C4-2B (cell line): ENCODE measurements around the gene PNLDC1.
"Not testable (repeated sequence)": the region's sequence is repeated elsewhere in the genome, so short reads cannot be mapped to it uniquely, and the experiment has no call there.

Experiments
- H3K27ac ChIP-seq: fragments of 450-650 bp; 2 replicates; pipeline ENCODE4 v1.5.1; 2017
- CTCF ChIP-seq: fragments of 450-650 bp; conservative IDR thresholded peaks from 2 replicates; pipeline ENCODE4 v1.5.1; 2017; ENCODE audit warnings: mild to moderate bottlenecking
- ZFX ChIP-seq: fragments of 450-650 bp; IDR thresholded peaks from 2 replicates; pipeline ENCODE4 v1.6.1; 2017

Gene PNLDC1

GRCh38 chr6:159788753-159789376 lies 11.2 kb upstream of the PNLDC1 start:
- TF ChIP-seq ZFX: no peak

GRCh38 chr6:159789377-159790148 lies 10.5 kb upstream of the PNLDC1 start, which contains the start of gene TCP1:
TSS of gene TCP1 (minus strand) at chr6:159789602. CDS start at chr6:159789468, 134 bp downstream.
- peak within 1 kb of the TSS; percentile 96 for H3K27ac ChIP-seq
- TF ChIP-seq CTCF (no peak), ZFX (peak; percentile 78)

More at GRCh38 chr6:159788753-159789376, 11.2 kb upstream of the PNLDC1 start:
- H3K27ac ChIP-seq: peak overlapping the region; percentile 96

- no peak for TF ChIP-seq ZFX
- TF ChIP-seq CTCF: no peak
- peak within 1 kb of the TSS; percentile 96 for H3K27ac ChIP-seq
These were observed 9.7 kb upstream of the PNLDC1 start, which contains the start of gene MRPL18 for GRCh38 chr6:159790149-159790955. TSS of gene MRPL18 (plus strand) at chr6:159790467. CDS start at chr6:159790588, 121 bp downstream.

- no peak for TF ChIP-seq ZFX
- no peak for TF ChIP-seq CTCF
- H3K27ac ChIP-seq: peak overlapping the region; percentile 96
These were observed 9.0 kb upstream of the PNLDC1 start for GRCh38 chr6:159790956-159791598.

GRCh38 chr6:159794976-159795375 lies 5.1 kb upstream of the PNLDC1 start:
- not testable (repeated sequence) for H3K27ac ChIP-seq

- H3K27ac ChIP-seq: no peak overlapping the region
- TF ChIP-seq CTCF (no peak), ZFX (no peak)
These were observed 2.5 kb upstream of the PNLDC1 start for GRCh38 chr6:159797554-159797953.

GRCh38 chr6:159801935-159802334 lies 1.9 kb downstream of the PNLDC1 start:
- no peak overlapping the region for H3K27ac ChIP-seq
- TF ChIP-seq ZFX: no peak
- no peak for TF ChIP-seq CTCF

GRCh38 chr6:159804504-159804903 lies 4.4 kb downstream of the PNLDC1 start:
- TF ChIP-seq ZFX (no peak), CTCF (no peak)

More at GRCh38 chr6:159804504-159804903, 4.4 kb downstream of the PNLDC1 start:
- no peak overlapping the region for H3K27ac ChIP-seq
